ENCODE results near the gene UBQLNL. TPM values are rescaled to one million over a fixed set of nuclear protein-coding genes. Genes with fewer than 3 reads are reported as not detected.

UBQLNL gene
- total and polyA plus RNA-seq, 2 of the 4 experiments (the other 2 are of a cell fraction) = 0.18 to 0.48 TPM

GRCh38 chr11:5504403-5504921 lies 12.0 kb downstream of the UBQLNL start:
- ATAC-seq (ENCODE audit: low read depth) = no peak
- H4K5ac ChIP-seq (ENCODE audit: low read depth, low read length) = no peak overlapping the region
- H4K8ac ChIP-seq (ENCODE audit: low read depth in 2 of 2, low read length in 2 of 2) = no peak overlapping the region
- intact Hi-C loops (cut with micrococcal nuclease) = no loop called here
- H2BK120ac ChIP-seq (ENCODE audit: low read depth, low read length) = no peak overlapping the region
- no peak overlapping the region for H3K56ac ChIP-seq (ENCODE audit: extremely low read depth, insufficient read depth, low read length)
- H3K79me1 ChIP-seq (ENCODE audit: low read depth in 1 of 2, low read length in 2 of 2) = no peaks in the 10 kb centered on the region
- no peaks in the 10 kb centered on the region for H3K27me3 ChIP-seq (ENCODE audit: control insufficient read depth, insufficient read depth, low read length)
- no peak overlapping the region for H3K27ac ChIP-seq (ENCODE audit: insufficient read depth, low read length)
- no peak for DNase-seq
- H4K20me1 ChIP-seq (ENCODE audit: insufficient read depth, low read length) = no peaks in the 10 kb centered on the region
- no peak overlapping the region for H2BK20ac ChIP-seq (ENCODE audit: low read depth, low read length)
- no peaks in the 10 kb centered on the region for H3K9me3 ChIP-seq (ENCODE audit: control insufficient read depth, insufficient read depth, low read length)
- dilution Hi-C loops (cut with HindIII; ENCODE audit: low sequenced_read_pairs, unreplicated experiment) = no loop called here
- H3K4me2 ChIP-seq (ENCODE audit: low read depth, low read length) = no peak overlapping the region
- H3K23ac ChIP-seq (ENCODE audit: low read depth, low read length) = no peak overlapping the region
- H2AK9ac ChIP-seq (replicated peaks; ENCODE audit: low read depth, low read length, poor library complexity) = no peak overlapping the region
- H3K4ac ChIP-seq (ENCODE audit: low read depth, low read length) = no peak overlapping the region
- ChIA-PET CTCF (interaction anchor here (0.7 kb wide), 1 partner anchor 33 kb away, joined by 3 read pairs; no protein-coding TSS in a partner anchor), POLR2A (ENCODE audit: unreplicated experiment) (no interaction called here)
- H2BK5ac ChIP-seq (ENCODE audit: low read depth, low read length, poor library complexity, severe bottlenecking) = no peak overlapping the region
- H3K4me1 ChIP-seq (ENCODE audit: control insufficient read depth, insufficient read depth, low read length) = no peaks in the 10 kb centered on the region
- TF ChIP-seq POLR2A (IDR thresholded peaks at IDR 0.05; ENCODE audit: low read depth, low read length) (no peak), MXI1 (IDR thresholded peaks at IDR 0.05; ENCODE audit: borderline replicate concordance, low read depth, low read length) (no peak), SMC3 (IDR thresholded peaks at IDR 0.05; ENCODE audit: low read depth, low read length) (no peak), RAD21 (IDR thresholded peaks at IDR 0.05; ENCODE audit: low read length) (no peak), NFE2L2 (IDR thresholded peaks at IDR 0.05; ENCODE audit: low read depth, low read length) (no peak), MAFK (IDR thresholded peaks at IDR 0.05; ENCODE audit: low read depth, low read length) (no peak), BHLHE40 (IDR thresholded peaks at IDR 0.05; ENCODE audit: low read depth, low read length) (no peak), RCOR1 (IDR thresholded peaks at IDR 0.05; ENCODE audit: insufficient replicate concordance, low read length) (no peak), RFX5 (IDR thresholded peaks at IDR 0.05; ENCODE audit: low read depth, low read length) (no peak), MAZ (IDR thresholded peaks at IDR 0.05; ENCODE audit: borderline replicate concordance, low read depth, low read length) (no peak)
- TF ChIP-seq, protein P1, sequence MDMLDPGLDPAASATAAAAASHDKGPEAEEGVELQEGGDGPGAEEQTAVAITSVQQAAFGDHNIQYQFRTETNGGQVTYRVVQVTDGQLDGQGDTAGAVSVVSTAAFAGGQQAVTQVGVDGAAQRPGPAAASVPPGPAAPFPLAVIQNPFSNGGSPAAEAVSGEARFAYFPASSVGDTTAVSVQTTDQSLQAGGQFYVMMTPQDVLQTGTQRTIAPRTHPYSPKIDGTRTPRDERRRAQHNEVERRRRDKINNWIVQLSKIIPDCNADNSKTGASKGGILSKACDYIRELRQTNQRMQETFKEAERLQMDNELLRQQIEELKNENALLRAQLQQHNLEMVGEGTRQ (IDR thresholded peaks at IDR 0.05; ENCODE audit: low read depth, low read length) = no peak
- no peak overlapping the region for H3K18ac ChIP-seq (ENCODE audit: low read depth, low read length)
- H2AFZ ChIP-seq (replicated peaks; ENCODE audit: low read length, poor library complexity) = no peak overlapping the region
- no peak overlapping the region for H3K9ac ChIP-seq (ENCODE audit: low read depth, low read length)
- WGBS, 2 experiments (ENCODE audit: extremely low coverage in 2 of 2, insufficient read length in 1 of 2) = no CpG with 5 or more reads among the region's 2 CpGs
- no peak overlapping the region for H3K4me3 ChIP-seq (ENCODE audit: insufficient read depth, low read depth, low read length)
- H3K14ac ChIP-seq (replicated peaks; ENCODE audit: low read depth, low read length) = no peak overlapping the region
- H2BK15ac ChIP-seq (ENCODE audit: low read depth, low read length) = no peak overlapping the region
- no peaks in the 10 kb centered on the region for H3K9me1 ChIP-seq (ENCODE audit: insufficient read depth, low read length)
- no peaks in the 10 kb centered on the region for H3K36me3 ChIP-seq (ENCODE audit: control insufficient read depth, insufficient read depth, low read length)
- no peak overlapping the region for H4K91ac ChIP-seq (ENCODE audit: insufficient read depth, low read depth, low read length)
- BruUV-seq (replicated peaks) = no TSS peak
- no peak overlapping the region for H2AK5ac ChIP-seq (ENCODE audit: low read depth, low read length)
- in situ Hi-C loops (cut with MboI; ENCODE audit: low sequenced_read_pairs) = no loop called here

Measured in IMR-90 (cell line).